ENCODE data around the gene RBM8A.

DNA sequence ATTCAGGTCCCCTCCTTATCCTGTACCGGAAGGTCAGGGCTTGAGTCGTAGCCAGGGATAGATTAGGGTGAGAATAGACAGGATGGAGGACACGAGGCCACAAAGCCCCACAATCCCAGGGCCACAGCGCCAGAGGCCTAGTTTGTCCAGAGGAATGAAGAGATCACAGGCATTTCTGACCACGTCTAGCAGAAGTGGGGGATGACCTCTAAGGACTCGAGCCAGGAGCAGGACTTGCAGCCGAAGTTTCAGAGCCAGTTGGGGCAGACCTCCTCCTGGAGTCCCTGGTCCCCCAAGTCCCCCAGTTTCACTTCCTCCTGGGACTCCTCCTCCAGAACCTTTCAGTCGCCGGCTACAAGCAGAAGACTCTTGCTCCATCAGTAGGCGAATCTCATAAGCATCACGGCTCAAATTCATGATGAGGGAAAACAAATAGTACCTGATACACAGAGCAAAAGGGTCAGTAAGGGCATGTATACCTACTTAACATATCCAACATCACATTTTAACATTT, 15.1 kb downstream of the RBM8A start:
- TF ChIP-seq, protein P1, sequence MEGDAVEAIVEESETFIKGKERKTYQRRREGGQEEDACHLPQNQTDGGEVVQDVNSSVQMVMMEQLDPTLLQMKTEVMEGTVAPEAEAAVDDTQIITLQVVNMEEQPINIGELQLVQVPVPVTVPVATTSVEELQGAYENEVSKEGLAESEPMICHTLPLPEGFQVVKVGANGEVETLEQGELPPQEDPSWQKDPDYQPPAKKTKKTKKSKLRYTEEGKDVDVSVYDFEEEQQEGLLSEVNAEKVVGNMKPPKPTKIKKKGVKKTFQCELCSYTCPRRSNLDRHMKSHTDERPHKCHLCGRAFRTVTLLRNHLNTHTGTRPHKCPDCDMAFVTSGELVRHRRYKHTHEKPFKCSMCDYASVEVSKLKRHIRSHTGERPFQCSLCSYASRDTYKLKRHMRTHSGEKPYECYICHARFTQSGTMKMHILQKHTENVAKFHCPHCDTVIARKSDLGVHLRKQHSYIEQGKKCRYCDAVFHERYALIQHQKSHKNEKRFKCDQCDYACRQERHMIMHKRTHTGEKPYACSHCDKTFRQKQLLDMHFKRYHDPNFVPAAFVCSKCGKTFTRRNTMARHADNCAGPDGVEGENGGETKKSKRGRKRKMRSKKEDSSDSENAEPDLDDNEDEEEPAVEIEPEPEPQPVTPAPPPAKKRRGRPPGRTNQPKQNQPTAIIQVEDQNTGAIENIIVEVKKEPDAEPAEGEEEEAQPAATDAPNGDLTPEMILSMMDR (IDR thresholded peaks at IDR 0.05), result no peak
- no peak for TF ChIP-seq POLR2A (IDR thresholded peaks at IDR 0.05)

Measured in thyroid gland (tissue), 4 donors.